MG63 (cell line): ENCODE data around the gene ARHGEF7. TPM values are rescaled to one million over a fixed set of nuclear protein-coding genes. Genes with fewer than 3 reads are reported as not detected.

Experiments used
- DNase-seq: peaks from one replicate; pipeline ENCODE4 v3.0.0-alpha.2; 2020
- H3K27me3 ChIP-seq: fragments of 250-450 bp; sonication (Bioruptor Pico); 2 replicates; pipeline ENCODE4 v1.5.1; 2020; ENCODE audit warnings: mild to moderate bottlenecking, moderate library complexity
- H3K36me3 ChIP-seq: fragments of 250-450 bp; sonication (Bioruptor Pico); 2 replicates; pipeline ENCODE4 v1.5.1; 2020; ENCODE audit warnings: mild to moderate bottlenecking, moderate library complexity
- H3K4me3 ChIP-seq: fragments of 250-450 bp; sonication (Bioruptor Pico); 2 replicates; pipeline ENCODE4 v1.5.1; 2020; ENCODE audit warnings: mild to moderate bottlenecking, moderate library complexity
- H3K9me3 ChIP-seq: fragments of 250-450 bp; sonication (Bioruptor Pico); 2 replicates; pipeline ENCODE4 v1.5.1; 2020; ENCODE audit warnings: mild to moderate bottlenecking, moderate library complexity
- total RNA-seq: library from RNA; depleted of rRNA; stranded (reverse); fragments of >200 nt; shearing (Covaris generic); gene quantifications from 2 replicates; pipeline ENCODE4 v1.2.3, GENCODE V29; 2014; ENCODE audit warnings: low replicate concordance

ARHGEF7 gene
- total RNA-seq, 1 experiment from 2014 or later, result 9.7 TPM

- H3K4me3 ChIP-seq, result no peak overlapping the region
- H3K27me3 ChIP-seq, result no peaks in the 10 kb centered on the region
- peaks cover 22% of the 10 kb centered on the region for H3K36me3 ChIP-seq
- no peak for DNase-seq
- no peaks in the 10 kb centered on the region for H3K9me3 ChIP-seq
Observed at GRCh38 chr13:111258637-111259036, 143.5 kb downstream of the ARHGEF7 start.

GRCh38 chr13:111259058-111259457 is 143.9 kb downstream of the ARHGEF7 start:
- no peak for DNase-seq
- H3K36me3 ChIP-seq, result peaks cover 19% of the 10 kb centered on the region
- H3K27me3 ChIP-seq, result no peaks in the 10 kb centered on the region
- no peak overlapping the region for H3K4me3 ChIP-seq
- no peaks in the 10 kb centered on the region for H3K9me3 ChIP-seq

- DNase-seq, result no peak
- H3K36me3 ChIP-seq, result peaks cover 14% of the 10 kb centered on the region
- H3K9me3 ChIP-seq, result no peaks in the 10 kb centered on the region
- no peak overlapping the region for H3K4me3 ChIP-seq
- no peaks in the 10 kb centered on the region for H3K27me3 ChIP-seq
Observed at GRCh38 chr13:111261326-111261725, 146.2 kb downstream of the ARHGEF7 start.

GRCh38 chr13:111262281-111262680 is 147.2 kb downstream of the ARHGEF7 start:
- no peak for DNase-seq
- H3K4me3 ChIP-seq, result no peak overlapping the region
- peaks cover 12% of the 10 kb centered on the region for H3K36me3 ChIP-seq
- H3K9me3 ChIP-seq, result no peaks in the 10 kb centered on the region
- no peaks in the 10 kb centered on the region for H3K27me3 ChIP-seq

- peaks cover 8% of the 10 kb centered on the region for H3K36me3 ChIP-seq
- DNase-seq, result no peak
Observed at GRCh38 chr13:111262715-111263114, 147.6 kb downstream of the ARHGEF7 start.

GRCh38 chr13:111263566-111263965 is 148.5 kb downstream of the ARHGEF7 start:
- DNase-seq, result no peak
- H3K36me3 ChIP-seq, result peaks cover 9% of the 10 kb centered on the region
- H3K27me3 ChIP-seq, result no peaks in the 10 kb centered on the region
- H3K4me3 ChIP-seq, result no peak overlapping the region
- H3K9me3 ChIP-seq, result no peaks in the 10 kb centered on the region

More at GRCh38 chr13:111262715-111263114, 147.6 kb downstream of the ARHGEF7 start:
- Histone ChIP-seq H3K27me3 (no peaks in the 10 kb centered on the region), H3K4me3 (no peak overlapping the region), H3K9me3 (no peaks in the 10 kb centered on the region)

- H3K4me3 ChIP-seq, result no peak overlapping the region
- H3K9me3 ChIP-seq, result no peaks in the 10 kb centered on the region
- no peak for DNase-seq
- H3K27me3 ChIP-seq, result no peaks in the 10 kb centered on the region
- peaks cover 5% of the 10 kb centered on the region; the same call in 1 of the 2 replicates for H3K36me3 ChIP-seq
Observed at GRCh38 chr13:111265006-111265700, 150.0 kb downstream of the ARHGEF7 start.

GRCh38 chr13:111265701-111266035 is 150.6 kb downstream of the ARHGEF7 start:
- no peaks in the 10 kb centered on the region for H3K9me3 ChIP-seq
- H3K36me3 ChIP-seq, result peaks cover 5% of the 10 kb centered on the region; the same call in 1 of the 2 replicates
- no peak for DNase-seq
- H3K27me3 ChIP-seq, result no peaks in the 10 kb centered on the region
- H3K4me3 ChIP-seq, result no peak overlapping the region

GRCh38 chr13:111267205-111267604 is 152.1 kb downstream of the ARHGEF7 start:
- peaks cover 5% of the 10 kb centered on the region; the same call in 1 of the 2 replicates for H3K36me3 ChIP-seq
- no peaks in the 10 kb centered on the region for H3K9me3 ChIP-seq
- H3K4me3 ChIP-seq, result no peak overlapping the region
- no peak for DNase-seq
- H3K27me3 ChIP-seq, result no peaks in the 10 kb centered on the region

- Histone ChIP-seq H3K4me3 (no peak overlapping the region), H3K27me3 (no peaks in the 10 kb centered on the region), H3K9me3 (no peaks in the 10 kb centered on the region), H3K36me3 (peaks cover 5% of the 10 kb centered on the region; the same call in 1 of the 2 replicates)
- DNase-seq, result no peak
Observed at GRCh38 chr13:111267784-111268183, 152.7 kb downstream of the ARHGEF7 start.

GRCh38 chr13:111269508-111269907 is 154.4 kb downstream of the ARHGEF7 start:
- DNase-seq, result no peak
- Histone ChIP-seq H3K4me3 (no peak overlapping the region), H3K27me3 (no peaks in the 10 kb centered on the region), H3K36me3 (peaks cover 5% of the 10 kb centered on the region; the same call in 1 of the 2 replicates), H3K9me3 (no peaks in the 10 kb centered on the region)

- no peaks in the 10 kb centered on the region for H3K9me3 ChIP-seq
- H3K4me3 ChIP-seq, result no peak overlapping the region
- H3K36me3 ChIP-seq, result peaks cover 8% of the 10 kb centered on the region
- no peaks in the 10 kb centered on the region for H3K27me3 ChIP-seq
- DNase-seq, result no peak
Observed at GRCh38 chr13:111270126-111270525, 155.0 kb downstream of the ARHGEF7 start.

- Histone ChIP-seq H3K36me3 (peaks cover 12% of the 10 kb centered on the region), H3K27me3 (no peaks in the 10 kb centered on the region), H3K4me3 (no peak overlapping the region), H3K9me3 (no peaks in the 10 kb centered on the region)
- DNase-seq, result no peak
Observed at GRCh38 chr13:111270765-111271698, 155.9 kb downstream of the ARHGEF7 start.

GRCh38 chr13:111272117-111272516 is 157.0 kb downstream of the ARHGEF7 start:
- no peaks in the 10 kb centered on the region for H3K9me3 ChIP-seq
- no peak overlapping the region for H3K4me3 ChIP-seq
- no peaks in the 10 kb centered on the region for H3K27me3 ChIP-seq
- H3K36me3 ChIP-seq, result peaks cover 20% of the 10 kb centered on the region
- no peak for DNase-seq

- H3K4me3 ChIP-seq, result no peak overlapping the region
- H3K36me3 ChIP-seq, result peaks cover 19% of the 10 kb centered on the region
- no peaks in the 10 kb centered on the region for H3K9me3 ChIP-seq
- DNase-seq, result no peak
- no peaks in the 10 kb centered on the region for H3K27me3 ChIP-seq
Observed at GRCh38 chr13:111275382-111275781, 160.3 kb downstream of the ARHGEF7 start.

GRCh38 chr13:111275995-111276618 is 161.0 kb downstream of the ARHGEF7 start:
- DNase-seq, result no peak
- no peaks in the 10 kb centered on the region for H3K9me3 ChIP-seq
- no peak overlapping the region for H3K4me3 ChIP-seq
- H3K36me3 ChIP-seq, result peaks cover 24% of the 10 kb centered on the region
- no peaks in the 10 kb centered on the region for H3K27me3 ChIP-seq

- no peak for DNase-seq
- no peaks in the 10 kb centered on the region for H3K9me3 ChIP-seq
- H3K36me3 ChIP-seq, result peaks cover 38% of the 10 kb centered on the region
Observed at GRCh38 chr13:111278258-111278657, 163.1 kb downstream of the ARHGEF7 start.

More at GRCh38 chr13:111278258-111278657, 163.1 kb downstream of the ARHGEF7 start:
- Histone ChIP-seq H3K27me3 (no peaks in the 10 kb centered on the region), H3K4me3 (no peak overlapping the region)
